Ureter (tissue), 1 donor: Measurements from ENCODE around the gene MIX23. TPM values are rescaled to one million over a fixed set of nuclear protein-coding genes. Genes with fewer than 3 reads are reported as not detected.
"Not testable (repeated sequence)": the region's sequence is repeated elsewhere in the genome, so short reads cannot be mapped to it uniquely, and the experiment has no call there.

Experiments used
- DNase-seq: peaks from one replicate; pipeline ENCODE4 v3.0.0-alpha.2; 2020; ENCODE audit warnings: low spot score
- total RNA-seq: library from RNA; stranded (reverse); gene quantifications from one replicate; pipeline ENCODE4 v1.2.4, GENCODE V29; 2023
- donor health status: DM: yes; HTN: yes; CAD: no.

Gene MIX23
- total RNA-seq, 1 donor from 2014 or later, result 54.4 TPM

- no peak for DNase-seq
These were observed 10.1 kb upstream of the MIX23 start for GRCh38 chr3:122392868-122393844.

- DNase-seq, result no peak
These were observed 8.8 kb upstream of the MIX23 start for GRCh38 chr3:122391681-122392446.

GRCh38 chr3:122390665-122391064 is 7.6 kb upstream of the MIX23 start:
- no peak for DNase-seq

GRCh38 chr3:122389892-122390291 is 6.9 kb upstream of the MIX23 start:
- DNase-seq, result no peak

GRCh38 chr3:122389197-122389596 is 6.2 kb upstream of the MIX23 start:
- DNase-seq, result no peak

GRCh38 chr3:122387709-122388108 is 4.7 kb upstream of the MIX23 start:
- DNase-seq, result no peak

GRCh38 chr3:122383771-122384697 is 1.0 kb upstream of the MIX23 start, which contains the start of gene FAM162A:
Gene FAM162A, plus strand, starts transcription at chr3:122384182. Its CDS starts 84 bp downstream, at chr3:122384266.
- peak; percentile 94 for DNase-seq

- no peak for DNase-seq
These were observed 5.1 kb downstream of the MIX23 start for GRCh38 chr3:122377975-122378374.

GRCh38 chr3:122374034-122374433 is 9.0 kb downstream of the MIX23 start:
- DNase-seq, result no peak

GRCh38 chr3:122366379-122366749 is 16.7 kb downstream of the MIX23 start:
- DNase-seq, result no peak

GRCh38 chr3:122365582-122366378 is 17.3 kb downstream of the MIX23 start:
- DNase-seq, result not testable (repeated sequence)

- no peak for DNase-seq
These were observed 18.0 kb downstream of the MIX23 start for GRCh38 chr3:122365073-122365472.

- no peak for DNase-seq
These were observed 18.5 kb downstream of the MIX23 start for GRCh38 chr3:122364490-122364889.

- no peak for DNase-seq
These were observed 21.0 kb downstream of the MIX23 start for GRCh38 chr3:122362026-122362425.

GRCh38 chr3:122358703-122359032 is 24.4 kb downstream of the MIX23 start:
- no peak for DNase-seq

GRCh38 chr3:122357828-122358702 is 25.0 kb downstream of the MIX23 start:
- no peak for DNase-seq

GRCh38 chr3:122356402-122356801 is 26.6 kb downstream of the MIX23 start:
- DNase-seq, result no peak

- DNase-seq, result no peak
These were observed 27.4 kb downstream of the MIX23 start for GRCh38 chr3:122355612-122356011.

- no peak for DNase-seq
These were observed 29.1 kb downstream of the MIX23 start for GRCh38 chr3:122353893-122354401.

GRCh38 chr3:122353215-122353614 is 29.8 kb downstream of the MIX23 start:
- DNase-seq, result no peak
